Liver (tissue), 3 donors: Measurements from ENCODE around the gene TEX2.

ENCODE experiments used
- CTCF ChIP-seq: fragments of 150-350 bp; IDR thresholded peaks from 2 replicates; pipeline ENCODE4 v1.5.1; 2017; ENCODE audit warnings: improper control_type of control experiment, low read depth, low read length; ENCODE audit not compliant: missing input control
- GABPA ChIP-seq, 2 donors: IDR thresholded peaks in 1 of 2; conservative IDR thresholded peaks in 1 of 2; 2 replicates each; pipeline ENCODE4 v1.6.1; 2016; ENCODE audit warnings: antibody characterized with exemption in 2 of 2, mild to moderate bottlenecking in 1 of 2, moderate library complexity in 1 of 2
- JUND ChIP-seq, 2 donors: IDR thresholded peaks; 2 replicates each; pipeline ENCODE4 v1.6.1; 2016; ENCODE audit warnings: antibody characterized with exemption in 2 of 2
- MAX ChIP-seq: IDR thresholded peaks from 2 replicates; pipeline ENCODE4 v1.6.1; 2016; ENCODE audit warnings: antibody characterized with exemption
- RAD21 ChIP-seq, 2 donors: IDR thresholded peaks; 2 replicates each; pipeline ENCODE4 v1.6.1; 2016; ENCODE audit warnings: antibody characterized with exemption in 2 of 2, mild to moderate bottlenecking in 2 of 2
- SP1 ChIP-seq: IDR thresholded peaks from 2 replicates; pipeline ENCODE4 v1.6.1; 2018; ENCODE audit warnings: antibody characterized with exemption, mild to moderate bottlenecking
- TAF1 ChIP-seq: conservative IDR thresholded peaks from 2 replicates; pipeline ENCODE4 v1.6.1; 2016; ENCODE audit warnings: antibody characterized with exemption, mild to moderate bottlenecking
- YY1 ChIP-seq: IDR thresholded peaks from 2 replicates; pipeline ENCODE4 v1.6.1; 2016; ENCODE audit warnings: antibody characterized with exemption, mild to moderate bottlenecking
- TF ChIP-seq, protein P1 (sequence below): IDR thresholded peaks from 2 replicates; pipeline ENCODE4 v1.6.1; 2016; ENCODE audit warnings: antibody characterized with exemption
- donor health status: healthy.
- donor health status: healthy.

DNA sequence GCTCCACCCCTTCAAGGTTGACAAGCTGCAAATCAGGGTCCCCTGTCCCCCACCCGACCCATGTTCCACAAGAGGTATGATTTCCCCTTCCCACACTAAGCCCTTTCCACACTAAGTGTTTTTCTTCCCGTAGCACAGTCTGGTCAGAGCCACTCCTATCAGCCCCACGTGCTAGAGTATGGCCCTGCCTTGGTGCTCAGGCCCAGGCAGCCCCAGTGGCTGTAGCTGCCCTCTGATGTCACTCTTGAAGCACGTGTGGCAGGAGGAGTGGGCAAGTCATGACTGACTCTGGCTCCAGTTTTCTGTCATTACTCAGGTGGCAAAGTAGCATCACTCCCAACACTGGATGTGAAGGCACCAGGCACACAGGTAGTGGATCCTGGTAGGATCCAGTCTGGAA is 97.7 kb downstream of the TEX2 start:
- TF ChIP-seq CTCF (no peak), TAF1 (no peak), SP1 (no peak), MAX (no peak), JUND (IDR thresholded peaks at IDR 0.05) (no peak), YY1 (no peak), GABPA (IDR thresholded peaks at IDR 0.05 in 1 of 2, conservative IDR thresholded peaks at IDR 0.05 in 1 of 2) (no peak), RAD21 (IDR thresholded peaks at IDR 0.05) (no peak)
- TF ChIP-seq, protein P1, sequence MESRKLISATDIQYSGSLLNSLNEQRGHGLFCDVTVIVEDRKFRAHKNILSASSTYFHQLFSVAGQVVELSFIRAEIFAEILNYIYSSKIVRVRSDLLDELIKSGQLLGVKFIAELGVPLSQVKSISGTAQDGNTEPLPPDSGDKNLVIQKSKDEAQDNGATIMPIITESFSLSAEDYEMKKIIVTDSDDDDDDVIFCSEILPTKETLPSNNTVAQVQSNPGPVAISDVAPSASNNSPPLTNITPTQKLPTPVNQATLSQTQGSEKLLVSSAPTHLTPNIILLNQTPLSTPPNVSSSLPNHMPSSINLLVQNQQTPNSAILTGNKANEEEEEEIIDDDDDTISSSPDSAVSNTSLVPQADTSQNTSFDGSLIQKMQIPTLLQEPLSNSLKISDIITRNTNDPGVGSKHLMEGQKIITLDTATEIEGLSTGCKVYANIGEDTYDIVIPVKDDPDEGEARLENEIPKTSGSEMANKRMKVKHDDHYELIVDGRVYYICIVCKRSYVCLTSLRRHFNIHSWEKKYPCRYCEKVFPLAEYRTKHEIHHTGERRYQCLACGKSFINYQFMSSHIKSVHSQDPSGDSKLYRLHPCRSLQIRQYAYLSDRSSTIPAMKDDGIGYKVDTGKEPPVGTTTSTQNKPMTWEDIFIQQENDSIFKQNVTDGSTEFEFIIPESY, result no peak
